Astrocyte of the cerebellum (primary cell): ENCODE results near the gene CD99.
"Not testable (repeated sequence)": the region's sequence is repeated elsewhere in the genome, so short reads cannot be mapped to it uniquely, and the experiment has no call there.

Source experiments
- DNase-seq: peaks from one replicate; pipeline ENCODE4 v3.0.0-alpha.2; 2011; ENCODE audit warnings: low read depth
- H3K4me3 ChIP-seq: 2 replicates; pipeline ENCODE4 v1.5.1; 2011; ENCODE audit warnings: mild to moderate bottlenecking, low read depth, low read length, moderate library complexity
- in situ Hi-C: cut with HindIII; loops from 2 replicates; pipeline ENCODE4 v1.10.0; 2017; ENCODE audit warnings: low sequenced_read_pairs
- TF ChIP-seq, protein P1 (sequence below): IDR thresholded peaks from 2 replicates; pipeline ENCODE4 v1.5.1; 2012; ENCODE audit warnings: low read length, low read depth, moderate library complexity, mild to moderate bottlenecking; ENCODE audit errors: missing control alignments

CD99 gene

DNA sequence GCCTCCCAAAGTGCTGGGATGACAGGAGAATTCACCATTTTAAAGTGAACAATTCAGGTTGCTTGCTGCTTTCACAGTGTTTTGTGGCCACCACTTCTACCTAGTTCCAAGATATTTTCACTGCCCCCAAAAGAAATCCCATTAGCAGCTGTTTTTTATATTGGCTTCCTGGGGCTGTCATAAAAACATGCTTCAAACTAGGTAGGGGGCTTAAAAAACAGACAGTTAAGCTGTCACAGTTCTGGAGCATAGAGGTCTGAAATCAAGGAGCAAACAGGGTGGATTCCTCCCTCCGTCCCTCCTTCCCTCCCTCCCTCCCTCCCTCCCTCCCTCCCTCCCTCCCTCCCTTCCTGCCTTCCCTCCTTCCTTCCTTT lies 57.7 kb downstream of the CD99 start:
- TF ChIP-seq, protein P1, sequence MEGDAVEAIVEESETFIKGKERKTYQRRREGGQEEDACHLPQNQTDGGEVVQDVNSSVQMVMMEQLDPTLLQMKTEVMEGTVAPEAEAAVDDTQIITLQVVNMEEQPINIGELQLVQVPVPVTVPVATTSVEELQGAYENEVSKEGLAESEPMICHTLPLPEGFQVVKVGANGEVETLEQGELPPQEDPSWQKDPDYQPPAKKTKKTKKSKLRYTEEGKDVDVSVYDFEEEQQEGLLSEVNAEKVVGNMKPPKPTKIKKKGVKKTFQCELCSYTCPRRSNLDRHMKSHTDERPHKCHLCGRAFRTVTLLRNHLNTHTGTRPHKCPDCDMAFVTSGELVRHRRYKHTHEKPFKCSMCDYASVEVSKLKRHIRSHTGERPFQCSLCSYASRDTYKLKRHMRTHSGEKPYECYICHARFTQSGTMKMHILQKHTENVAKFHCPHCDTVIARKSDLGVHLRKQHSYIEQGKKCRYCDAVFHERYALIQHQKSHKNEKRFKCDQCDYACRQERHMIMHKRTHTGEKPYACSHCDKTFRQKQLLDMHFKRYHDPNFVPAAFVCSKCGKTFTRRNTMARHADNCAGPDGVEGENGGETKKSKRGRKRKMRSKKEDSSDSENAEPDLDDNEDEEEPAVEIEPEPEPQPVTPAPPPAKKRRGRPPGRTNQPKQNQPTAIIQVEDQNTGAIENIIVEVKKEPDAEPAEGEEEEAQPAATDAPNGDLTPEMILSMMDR, result no peak
- DNase-seq, result no peak
- in situ Hi-C loops, result no loop called here
- no peak overlapping the region for H3K4me3 ChIP-seq

- in situ Hi-C loops, result no loop called here
- no peak for DNase-seq
- H3K4me3 ChIP-seq, result no peak overlapping the region
- TF ChIP-seq, protein P1, result no peak
These were observed 60.2 kb downstream of the CD99 start for GRCh38 chrX:2751291-2751690.

DNA sequence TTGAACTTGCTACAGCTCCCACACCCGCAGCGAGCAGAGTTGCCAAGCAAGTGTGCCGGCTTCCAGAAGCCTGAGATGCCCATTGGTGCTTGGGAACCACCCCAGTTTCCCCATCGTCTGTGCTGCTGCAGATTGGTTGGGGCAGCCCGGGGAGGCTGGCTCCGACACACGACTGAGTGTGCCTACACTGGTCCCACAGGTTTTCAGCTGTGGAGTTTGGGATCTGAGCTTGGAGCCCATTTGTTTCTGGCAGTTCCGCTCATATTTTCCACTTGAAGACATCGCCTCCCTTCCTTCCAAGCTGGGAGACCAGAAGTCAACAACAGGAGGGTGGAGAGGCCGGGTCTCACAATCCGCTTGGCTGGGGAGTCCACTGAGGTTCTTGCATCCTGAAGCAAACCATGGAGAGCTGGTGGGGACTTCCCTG lies 60.8 kb downstream of the CD99 start, which contains the start of gene XG:
Gene XG, plus strand, starts transcription at position 167 of the 427 bp plus-strand sequence. Its CDS starts 235 bp downstream, at position 402.
- H3K4me3 ChIP-seq, DNase-seq, in situ Hi-C loops: not testable (repeated sequence)

- H3K4me3 ChIP-seq, DNase-seq, in situ Hi-C loops: not testable (repeated sequence)
These were observed 61.3 kb downstream of the CD99 start for GRCh38 chrX:2752441-2752840.

GRCh38 chrX:2755163-2755715 lies 64.1 kb downstream of the CD99 start:
- H3K4me3 ChIP-seq, in situ Hi-C loops, DNase-seq: not testable (repeated sequence)

DNA sequence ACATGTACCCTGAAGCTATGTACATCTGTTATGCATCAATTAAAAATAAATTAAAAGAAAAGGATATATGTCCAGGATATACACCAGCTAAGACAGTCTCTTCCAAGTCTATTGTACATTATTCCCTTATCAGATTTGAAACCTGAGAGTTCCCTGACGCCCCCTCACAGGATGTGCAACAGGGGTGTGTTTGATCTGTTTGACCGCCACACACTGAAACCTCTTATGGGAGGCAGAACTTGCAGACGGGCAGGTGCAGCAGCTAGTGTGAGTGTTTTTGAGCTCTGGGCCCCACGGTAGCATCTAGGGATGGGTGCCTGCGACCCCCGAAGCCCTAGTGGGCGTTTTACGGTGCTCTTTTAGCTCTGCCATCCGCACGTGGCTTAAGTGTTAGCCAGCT lies 65.5 kb downstream of the CD99 start:
- no peak overlapping the region for H3K4me3 ChIP-seq
- no peak for DNase-seq
- in situ Hi-C loops, result no loop called here
- TF ChIP-seq, protein P1, result no peak

DNA sequence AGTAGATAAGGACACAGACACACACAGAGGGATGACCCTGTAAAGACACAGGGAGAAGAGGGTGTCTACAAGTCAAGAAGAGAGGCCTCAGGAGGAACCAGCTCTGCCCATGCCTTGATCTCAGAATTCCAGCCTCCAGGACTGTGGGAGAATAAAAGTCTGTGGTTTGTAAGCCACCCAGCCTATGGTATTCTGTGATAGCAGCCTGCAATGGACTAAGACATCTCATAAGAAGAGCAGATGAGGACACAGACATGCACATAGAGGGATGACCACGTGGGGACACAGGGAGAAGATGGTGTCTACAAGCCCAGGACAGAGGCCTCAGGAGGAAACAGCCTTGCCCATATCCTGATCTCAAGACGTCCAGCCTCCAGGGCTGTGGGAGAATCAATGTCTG lies 70.2 kb downstream of the CD99 start:
- in situ Hi-C loops, result no loop called here

DNA sequence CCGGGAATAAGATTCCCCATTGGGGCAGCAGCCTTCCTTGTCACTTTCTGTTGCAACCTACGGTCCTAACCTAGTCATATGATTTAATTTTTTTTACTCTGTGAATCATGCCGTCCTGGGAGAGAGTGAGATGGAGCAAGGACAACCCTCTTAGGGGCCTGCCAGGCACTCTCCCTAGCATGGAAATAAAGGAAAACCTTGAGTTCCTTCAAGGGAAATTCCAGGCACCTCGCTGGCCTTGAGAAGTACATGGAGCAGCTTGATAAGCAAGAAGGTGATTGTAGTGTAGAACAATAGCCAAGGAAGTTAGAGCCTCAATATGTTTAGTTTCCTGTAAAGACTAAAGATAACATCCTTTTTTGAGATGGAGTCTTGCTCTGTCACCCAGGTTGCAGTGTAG lies 71.6 kb downstream of the CD99 start:
- DNase-seq, in situ Hi-C loops, H3K4me3 ChIP-seq: not testable (repeated sequence)

More for the DNA sequence above, 70.2 kb downstream of the CD99 start:
- H3K4me3 ChIP-seq, result no peak overlapping the region
- no peak for DNase-seq
- TF ChIP-seq, protein P1, result no peak

DNA sequence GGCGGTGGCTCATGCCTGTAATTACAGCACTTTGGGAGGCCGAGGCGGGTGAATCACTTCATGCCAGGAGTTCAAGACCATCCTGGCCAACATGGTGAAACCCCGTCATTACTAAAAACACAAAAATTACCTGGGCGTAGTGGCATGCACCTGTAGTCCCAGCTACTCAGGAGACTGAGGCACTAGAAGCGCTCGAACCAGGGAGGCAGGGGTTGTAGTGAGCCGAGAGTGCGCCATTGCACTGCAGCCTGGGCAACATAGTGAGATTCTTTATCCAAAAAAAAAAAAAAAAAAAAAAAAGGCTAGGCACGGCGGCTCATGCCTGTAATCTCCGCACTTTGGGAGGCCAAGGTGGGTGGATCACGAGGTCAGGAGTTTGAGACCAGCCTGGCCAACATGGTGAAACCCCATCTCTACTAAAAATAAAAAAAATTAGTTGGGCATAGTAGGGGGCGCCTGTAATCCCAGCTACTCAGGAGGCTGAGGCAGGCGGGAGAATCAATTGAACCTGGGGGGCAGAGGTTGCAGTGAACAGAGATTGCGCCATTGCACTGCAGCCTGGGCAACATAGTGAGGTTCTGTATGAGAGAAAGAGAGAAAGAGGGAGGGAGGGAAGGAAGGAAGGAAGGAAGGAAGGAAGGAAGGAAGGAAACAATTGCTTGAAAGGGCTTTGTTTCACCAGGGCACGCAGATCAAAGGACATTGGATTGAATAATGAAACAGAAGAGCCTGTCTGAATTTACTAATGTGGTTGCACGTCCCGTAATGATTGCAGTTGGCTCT lies 73.9 kb downstream of the CD99 start:
- in situ Hi-C loops, DNase-seq, H3K4me3 ChIP-seq: not testable (repeated sequence)
